ENCODE results near the gene TMEM179B.
A peak's percentile ranks its signal among the peaks of the same experiment; 100 is the strongest.

The TMEM179B gene

DNA sequence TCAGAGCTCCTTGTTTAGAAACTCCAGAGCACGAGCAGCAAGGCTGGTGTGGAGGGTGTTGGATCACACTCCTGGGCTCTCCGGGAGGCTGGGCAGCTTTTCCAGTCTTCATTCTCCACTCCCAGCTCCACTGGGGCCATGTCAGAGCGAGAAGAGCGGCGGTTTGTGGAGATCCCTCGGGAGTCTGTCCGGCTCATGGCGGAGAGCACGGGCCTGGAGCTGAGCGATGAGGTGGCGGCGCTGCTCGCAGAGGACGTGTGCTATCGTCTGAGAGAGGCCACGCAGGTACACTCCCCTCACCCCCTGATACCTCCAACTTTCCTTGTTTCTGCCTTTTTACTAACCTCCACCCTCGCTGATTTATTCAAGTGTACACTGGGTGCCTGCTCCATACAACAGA lies 11.6 kb upstream of the TMEM179B start:
- DNase-seq (ENCODE audit: low read depth), result no peak
- H3K4me3 ChIP-seq (ENCODE audit: low read depth, low read length), result no peak overlapping the region
- TF ChIP-seq, protein P1, sequence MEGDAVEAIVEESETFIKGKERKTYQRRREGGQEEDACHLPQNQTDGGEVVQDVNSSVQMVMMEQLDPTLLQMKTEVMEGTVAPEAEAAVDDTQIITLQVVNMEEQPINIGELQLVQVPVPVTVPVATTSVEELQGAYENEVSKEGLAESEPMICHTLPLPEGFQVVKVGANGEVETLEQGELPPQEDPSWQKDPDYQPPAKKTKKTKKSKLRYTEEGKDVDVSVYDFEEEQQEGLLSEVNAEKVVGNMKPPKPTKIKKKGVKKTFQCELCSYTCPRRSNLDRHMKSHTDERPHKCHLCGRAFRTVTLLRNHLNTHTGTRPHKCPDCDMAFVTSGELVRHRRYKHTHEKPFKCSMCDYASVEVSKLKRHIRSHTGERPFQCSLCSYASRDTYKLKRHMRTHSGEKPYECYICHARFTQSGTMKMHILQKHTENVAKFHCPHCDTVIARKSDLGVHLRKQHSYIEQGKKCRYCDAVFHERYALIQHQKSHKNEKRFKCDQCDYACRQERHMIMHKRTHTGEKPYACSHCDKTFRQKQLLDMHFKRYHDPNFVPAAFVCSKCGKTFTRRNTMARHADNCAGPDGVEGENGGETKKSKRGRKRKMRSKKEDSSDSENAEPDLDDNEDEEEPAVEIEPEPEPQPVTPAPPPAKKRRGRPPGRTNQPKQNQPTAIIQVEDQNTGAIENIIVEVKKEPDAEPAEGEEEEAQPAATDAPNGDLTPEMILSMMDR (IDR thresholded peaks at IDR 0.05; ENCODE audit: low read depth, low read length, missing control alignments), result no peak

- H3K4me3 ChIP-seq (ENCODE audit: low read depth, low read length), result no peak overlapping the region
- TF ChIP-seq, protein P1 (IDR thresholded peaks at IDR 0.05; ENCODE audit: low read depth, low read length, missing control alignments), result no peak
- no peak for DNase-seq (ENCODE audit: low read depth)
Observed at GRCh38 chr11:62777389-62777788, 9.8 kb upstream of the TMEM179B start.

DNA sequence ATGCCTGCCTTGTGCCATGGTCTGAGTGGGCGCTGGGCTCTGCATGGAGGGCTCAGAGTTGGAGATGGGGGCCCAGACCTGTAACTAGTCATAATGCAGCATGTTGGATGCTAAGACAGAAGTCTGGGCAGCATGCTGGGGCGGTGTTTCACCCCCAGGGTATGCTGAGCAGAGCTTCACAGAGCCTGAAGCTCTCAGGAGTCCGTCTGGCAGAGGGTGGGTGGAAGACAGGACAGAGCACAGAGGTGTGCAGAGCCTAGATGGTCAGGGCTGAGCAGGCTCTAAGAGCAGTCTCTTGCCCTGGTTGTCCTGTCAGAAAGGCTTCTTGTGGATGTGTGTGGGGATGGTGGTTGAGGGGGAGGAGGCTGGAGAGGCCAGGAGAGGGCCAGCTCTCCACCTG lies 8.8 kb upstream of the TMEM179B start:
- no peak for DNase-seq (ENCODE audit: low read depth)
- TF ChIP-seq, protein P1 (IDR thresholded peaks at IDR 0.05; ENCODE audit: low read depth, low read length, missing control alignments), result no peak
- H3K4me3 ChIP-seq (ENCODE audit: low read depth, low read length), result no peak overlapping the region

- TF ChIP-seq, protein P1 (IDR thresholded peaks at IDR 0.05; ENCODE audit: low read depth, low read length, missing control alignments), result no peak
- DNase-seq (ENCODE audit: low read depth), result no peak
- H3K4me3 ChIP-seq (ENCODE audit: low read depth, low read length), result no peak overlapping the region
Observed at GRCh38 chr11:62782753-62783152, 4.4 kb upstream of the TMEM179B start.

- DNase-seq (ENCODE audit: low read depth), result peak; percentile 59
- TF ChIP-seq, protein P1 (IDR thresholded peaks at IDR 0.05; ENCODE audit: low read depth, low read length, missing control alignments), result peak; percentile 99
- peak overlapping the region; percentile 82 for H3K4me3 ChIP-seq (ENCODE audit: low read depth, low read length)
Observed at GRCh38 chr11:62786318-62787004, 741 bp upstream of the TMEM179B start.

- TF ChIP-seq, protein P1 (IDR thresholded peaks at IDR 0.05; ENCODE audit: low read depth, low read length, missing control alignments), result no peak
- no peak overlapping the region for H3K4me3 ChIP-seq (ENCODE audit: low read depth, low read length)
- DNase-seq (ENCODE audit: low read depth), result no peak
Observed at GRCh38 chr11:62788991-62789390, 1.8 kb downstream of the TMEM179B start.

DNA sequence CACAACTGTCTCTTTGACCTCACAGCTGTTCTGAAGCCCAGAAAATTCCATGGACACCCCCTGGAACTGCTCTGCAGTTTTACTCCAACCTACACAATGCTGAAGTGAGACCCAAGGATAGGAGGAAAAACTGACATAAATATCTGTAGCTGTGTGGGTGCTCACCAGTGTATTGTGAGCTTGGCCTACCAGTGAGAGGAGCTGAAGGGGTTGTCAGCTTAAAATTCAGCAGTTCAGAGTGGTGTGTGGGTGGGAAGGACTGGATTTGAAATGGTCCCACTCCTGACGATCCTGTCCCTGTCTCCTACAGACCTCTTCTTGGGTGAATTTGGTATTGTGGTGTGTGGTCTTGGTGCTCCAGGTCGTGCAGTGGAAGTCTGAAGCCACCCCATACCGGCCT lies 2.4 kb downstream of the TMEM179B start:
- TF ChIP-seq, protein P1 (IDR thresholded peaks at IDR 0.05; ENCODE audit: low read depth, low read length, missing control alignments), result no peak
- H3K4me3 ChIP-seq (ENCODE audit: low read depth, low read length), result no peak overlapping the region
- DNase-seq (ENCODE audit: low read depth), result no peak
